Measurements from ENCODE around the gene ZNF638. TPM values are rescaled to one million over a fixed set of nuclear protein-coding genes. Genes with fewer than 3 reads are reported as not detected.
"Not testable (repeated sequence)": the region's sequence is repeated elsewhere in the genome, so short reads cannot be mapped to it uniquely, and the experiment has no call there.

ZNF638 gene
- total and polyA plus RNA-seq, 10 of the 15 experiments (the other 5 are each of a cell fraction or from before 2014, with no cell fraction given) = 37.6 to 133 (median 64.5) TPM

DNA sequence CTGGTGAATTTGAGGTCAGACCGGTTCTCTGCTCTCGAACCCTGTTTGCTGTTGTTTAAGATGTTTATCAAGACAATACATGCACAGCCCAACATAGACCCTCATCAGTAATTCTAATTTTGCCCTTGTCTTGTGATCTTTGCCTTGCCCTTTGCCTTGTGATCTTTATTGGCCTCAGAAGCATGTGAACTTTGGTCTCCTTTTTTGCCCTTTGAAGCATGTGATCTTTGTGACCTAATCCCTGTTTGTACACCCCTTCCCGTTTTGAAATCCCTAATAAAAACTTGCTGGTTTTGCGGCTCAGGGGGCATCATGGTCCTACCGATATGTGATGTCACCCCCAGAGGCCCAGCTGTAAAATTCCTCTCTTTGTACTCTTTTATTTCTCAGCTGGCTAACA, 113.6 kb downstream of the ZNF638 start:
- CTCF ChIA-PET = interaction anchor here (0.6 to 0.7 kb wide), 2 partner anchors 113 to 146 kb away, joined by 3 read pairs; no protein-coding TSS in a partner anchor
- H3K4me1 ChIP-seq (ENCODE audit: control insufficient read depth, insufficient read depth, low read length); H2AFZ ChIP-seq (ENCODE audit: control insufficient read depth, low read depth, low read length); H3K9ac ChIP-seq (ENCODE audit: control insufficient read depth, insufficient read depth, low read length); intact Hi-C loops (cut with micrococcal nuclease; ENCODE audit: unreplicated experiment); H3K79me2 ChIP-seq (ENCODE audit: control insufficient read depth, insufficient read depth, low read length); H3K27me3 ChIP-seq (replicated peaks in 1 of 2; ENCODE audit: control insufficient read depth in 2 of 2, insufficient read depth in 2 of 2, low read length in 1 of 2); BruUV-seq (replicated peaks); H3K36me3 ChIP-seq (ENCODE audit: control insufficient read depth in 2 of 2, insufficient read depth in 2 of 2, low read length in 1 of 2); H4K20me1 ChIP-seq (ENCODE audit: control insufficient read depth, insufficient read depth); H3K27ac ChIP-seq (ENCODE audit: control insufficient read depth, insufficient read depth); POLR2A ChIA-PET; RAD21 ChIA-PET (ENCODE audit: unreplicated experiment); in situ Hi-C loops (cut with MboI); SMC1A ChIA-PET (ENCODE audit: uncharacterized antibody, unreplicated experiment); DNase-seq (ENCODE audit: low read depth, low spot score); FAIRE-seq; H3K4me3 ChIP-seq; ATAC-seq; H3K9me3 ChIP-seq (replicated peaks; ENCODE audit: control insufficient read depth, insufficient read depth, low read length); H3K4me2 ChIP-seq (ENCODE audit: control insufficient read depth, insufficient read depth): not testable (repeated sequence)
- 96% methylated on average over 5 of the region's 5 CpGs for WGBS (ENCODE audit: insufficient coverage, insufficient replicate concordance, low lambda C conversion rate, missing lambda C conversion rate)

DNA sequence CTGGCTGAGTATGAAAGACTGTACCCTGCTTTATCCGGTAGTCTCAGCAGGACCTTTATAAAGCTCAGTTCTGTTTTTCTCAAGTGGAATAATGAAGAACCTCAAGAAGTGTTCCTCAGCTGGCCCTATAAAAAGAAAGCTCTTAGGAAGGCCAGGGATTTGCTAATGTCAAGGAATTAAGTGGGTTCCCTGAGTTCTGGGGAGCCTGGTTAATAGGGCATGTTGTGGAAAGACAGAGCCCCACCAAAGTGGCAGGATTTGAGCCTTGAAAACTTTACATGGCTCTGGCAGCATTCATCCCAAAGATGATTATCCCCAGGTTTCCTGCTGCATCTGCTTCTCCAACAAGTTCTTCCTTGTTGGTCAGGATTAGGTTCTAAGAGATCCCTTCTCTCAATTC, 114.9 kb downstream of the ZNF638 start:
- SMC1A ChIA-PET (ENCODE audit: uncharacterized antibody, unreplicated experiment) = interaction anchor here (1.1 kb wide), 1 partner anchor 11 kb away, joined by 5 read pairs; no protein-coding TSS in a partner anchor
- Histone ChIP-seq H2AFZ (ENCODE audit: control insufficient read depth, low read depth, low read length) (no peak overlapping the region), H3K4me3 (no peak overlapping the region), H3K36me3 (ENCODE audit: control insufficient read depth in 2 of 2, insufficient read depth in 2 of 2, low read length in 1 of 2) (no peaks in the 10 kb centered on the region), H3K4me1 (ENCODE audit: control insufficient read depth, insufficient read depth, low read length) (no peaks in the 10 kb centered on the region), H4K20me1 (ENCODE audit: control insufficient read depth, insufficient read depth) (no peaks in the 10 kb centered on the region), H3K9ac (ENCODE audit: control insufficient read depth, insufficient read depth, low read length) (no peak overlapping the region), H3K27me3 (replicated peaks in 1 of 2; ENCODE audit: control insufficient read depth in 2 of 2, insufficient read depth in 2 of 2, low read length in 1 of 2) (no peaks in the 10 kb centered on the region), H3K79me2 (ENCODE audit: control insufficient read depth, insufficient read depth, low read length) (no peaks in the 10 kb centered on the region), H3K9me3 (replicated peaks; ENCODE audit: control insufficient read depth, insufficient read depth, low read length) (no peaks in the 10 kb centered on the region), H3K4me2 (ENCODE audit: control insufficient read depth, insufficient read depth) (no peak overlapping the region), H3K27ac (ENCODE audit: control insufficient read depth, insufficient read depth) (no peak overlapping the region)
- WGBS (ENCODE audit: insufficient coverage, insufficient replicate concordance, low lambda C conversion rate, missing lambda C conversion rate) = 82% methylated on average over 1 of the region's 1 CpG
- POLR2A ChIA-PET = no interaction called here
- ATAC-seq (no peak), FAIRE-seq (no peak), DNase-seq (ENCODE audit: low read depth, low spot score) (no peak)
- intact Hi-C loops (cut with micrococcal nuclease; ENCODE audit: unreplicated experiment) = no loop called here
- BruUV-seq (replicated peaks) = no TSS peak
- no peak for TF ChIP-seq MEF2A (IDR thresholded peaks at IDR 0.05; ENCODE audit: insufficient read depth, low read depth, low read length)
- TF ChIP-seq, protein P1, sequence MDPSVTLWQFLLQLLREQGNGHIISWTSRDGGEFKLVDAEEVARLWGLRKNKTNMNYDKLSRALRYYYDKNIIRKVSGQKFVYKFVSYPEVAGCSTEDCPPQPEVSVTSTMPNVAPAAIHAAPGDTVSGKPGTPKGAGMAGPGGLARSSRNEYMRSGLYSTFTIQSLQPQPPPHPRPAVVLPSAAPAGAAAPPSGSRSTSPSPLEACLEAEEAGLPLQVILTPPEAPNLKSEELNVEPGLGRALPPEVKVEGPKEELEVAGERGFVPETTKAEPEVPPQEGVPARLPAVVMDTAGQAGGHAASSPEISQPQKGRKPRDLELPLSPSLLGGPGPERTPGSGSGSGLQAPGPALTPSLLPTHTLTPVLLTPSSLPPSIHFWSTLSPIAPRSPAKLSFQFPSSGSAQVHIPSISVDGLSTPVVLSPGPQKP (IDR thresholded peaks at IDR 0.05; ENCODE audit: low read depth, low read length) = no peak
- no peak for TF ChIP-seq MTA2 (IDR thresholded peaks at IDR 0.05; ENCODE audit: low read depth)
- no peak for TF ChIP-seq IRF4 (IDR thresholded peaks at IDR 0.05; ENCODE audit: low read depth, low read length)
- no peak for TF ChIP-seq NR2F1 (conservative IDR thresholded peaks at IDR 0.05)
- TF ChIP-seq SMC3 (IDR thresholded peaks at IDR 0.05; ENCODE audit: borderline replicate concordance, low read length) = no peak
- no peak for TF ChIP-seq CBFB (IDR thresholded peaks at IDR 0.05; ENCODE audit: low read depth)
- TF ChIP-seq, protein P2, sequence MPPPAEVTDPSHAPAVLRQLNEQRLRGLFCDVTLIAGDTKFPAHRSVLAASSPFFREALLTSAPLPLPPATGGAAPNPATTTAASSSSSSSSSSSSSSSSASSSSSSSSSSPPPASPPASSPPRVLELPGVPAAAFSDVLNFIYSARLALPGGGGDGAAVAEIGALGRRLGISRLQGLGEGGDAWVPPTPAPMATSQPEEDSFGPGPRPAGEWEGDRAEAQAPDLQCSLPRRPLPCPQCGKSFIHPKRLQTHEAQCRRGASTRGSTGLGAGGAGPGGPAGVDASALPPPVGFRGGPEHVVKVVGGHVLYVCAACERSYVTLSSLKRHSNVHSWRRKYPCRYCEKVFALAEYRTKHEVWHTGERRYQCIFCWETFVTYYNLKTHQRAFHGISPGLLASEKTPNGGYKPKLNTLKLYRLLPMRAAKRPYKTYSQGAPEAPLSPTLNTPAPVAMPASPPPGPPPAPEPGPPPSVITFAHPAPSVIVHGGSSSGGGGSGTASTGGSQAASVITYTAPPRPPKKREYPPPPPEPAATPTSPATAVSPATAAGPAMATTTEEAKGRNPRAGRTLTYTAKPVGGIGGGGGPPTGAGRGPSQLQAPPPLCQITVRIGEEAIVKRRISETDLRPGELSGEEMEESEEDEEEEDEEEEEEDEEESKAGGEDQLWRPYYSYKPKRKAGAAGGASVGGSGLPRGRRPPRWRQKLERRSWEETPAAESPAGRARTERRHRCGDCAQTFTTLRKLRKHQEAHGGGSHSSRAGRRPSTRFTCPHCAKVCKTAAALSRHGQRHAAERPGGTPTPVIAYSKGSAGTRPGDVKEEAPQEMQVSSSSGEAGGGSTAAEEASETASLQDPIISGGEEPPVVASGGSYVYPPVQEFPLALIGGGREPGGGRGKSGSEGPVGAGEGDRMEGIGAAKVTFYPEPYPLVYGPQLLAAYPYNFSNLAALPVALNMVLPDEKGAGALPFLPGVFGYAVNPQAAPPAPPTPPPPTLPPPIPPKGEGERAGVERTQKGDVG (CRISPR knock-in tag; IDR thresholded peaks at IDR 0.05) = no peak
- no peak for TF ChIP-seq NFYA (IDR thresholded peaks at IDR 0.05; ENCODE audit: borderline replicate concordance, low read depth, low read length)
- TF ChIP-seq RFX5 (IDR thresholded peaks at IDR 0.05; ENCODE audit: low read depth, low read length) = no peak
- no peak for TF ChIP-seq BHLHE40 (IDR thresholded peaks at IDR 0.05; ENCODE audit: borderline replicate concordance in 1 of 2, low read depth in 2 of 2, low read length in 1 of 2)
- no peak for TF ChIP-seq ZBED1 (IDR thresholded peaks at IDR 0.05; ENCODE audit: borderline replicate concordance)
- no peak for TF ChIP-seq PAX8 (IDR thresholded peaks at IDR 0.05)
- in situ Hi-C loops (cut with MboI) = no loop called here
- CTCF ChIA-PET = interaction anchor here (0.6 to 0.9 kb wide), 2 partner anchors 13 to 147 kb away, joined by 3 read pairs; no protein-coding TSS in a partner anchor
- RAD21 ChIA-PET (ENCODE audit: unreplicated experiment) = no interaction called here

All from GM12878 (cell line).